Kidney (tissue), 14 donors: ENCODE results near the gene SLC39A11. TPM values are rescaled to one million over a fixed set of nuclear protein-coding genes. Genes with fewer than 3 reads are reported as not detected.

Experiments used
- DNase-seq, 5 donors: peaks; one replicate each; pipeline ENCODE4 v3.0.0-alpha.2; 2013 to 2020
- FAIRE-seq: peaks from 2 replicates; lab custom pipeline; 2012; peaks lifted over from hg19 to GRCh38; lab: Jason Lieb, UNC
- H3K27ac ChIP-seq, 2 donors: one replicate each; pipeline ENCODE4 v1.7.0; 2013; ENCODE audit warnings: low read depth in 2 of 2, low read length in 2 of 2, inconsistent platforms in 1 of 2
- H3K27me3 ChIP-seq: one replicate; pipeline ENCODE4 v1.7.1; 2013; ENCODE audit warnings: low read length, inconsistent platforms; ENCODE audit not compliant: control insufficient read depth, insufficient read depth
- H3K36me3 ChIP-seq, 3 donors: one replicate each; pipeline versions ENCODE4 v1.7.0 to v1.7.1; 2013; ENCODE audit warnings: low read length in 3 of 3, control low read depth in 1 of 3, inconsistent platforms in 1 of 3; ENCODE audit not compliant: insufficient read depth in 3 of 3, control insufficient read depth in 2 of 3
- H3K4me1 ChIP-seq, 3 donors: one replicate each; pipeline versions ENCODE4 v1.7.0 to v1.7.1; 2013; ENCODE audit warnings: low read length in 3 of 3, inconsistent platforms in 1 of 3, low read depth in 1 of 3; ENCODE audit not compliant: control insufficient read depth in 2 of 3, insufficient read depth in 2 of 3
- H3K4me3 ChIP-seq, 3 donors: one replicate each; pipeline versions ENCODE4 v1.7.0 to v1.8.1; 2013; ENCODE audit warnings: low read length in 3 of 3, control low read depth in 1 of 3, inconsistent platforms in 1 of 3
- H3K9ac ChIP-seq, 3 donors: one replicate each; pipeline versions ENCODE4 v1.7.0 to v1.7.1; 2013; ENCODE audit warnings: low read length in 3 of 3, control low read depth in 1 of 3, inconsistent platforms in 1 of 3
- H3K9me3 ChIP-seq, 3 donors: one replicate each; pipeline versions ENCODE4 v1.7.0 to v1.7.1; 2013; ENCODE audit warnings: low read length in 3 of 3, control low read depth in 1 of 3, inconsistent platforms in 1 of 3; ENCODE audit not compliant: control insufficient read depth in 2 of 3, insufficient read depth in 1 of 3
- CTCF ChIP-seq: IDR thresholded peaks from 3 replicates; pipeline ENCODE4 v1.5.1; 2012; ENCODE audit warnings: mild to moderate bottlenecking, moderate library complexity, borderline replicate concordance; ENCODE audit not compliant: insufficient read depth; ENCODE audit errors: extremely low read depth
- intact Hi-C: fragments of 100-400 bp; cut with DNase I; formaldehyde crosslinking; loops from one replicate; pipeline ENCODE4 v1.11.1; 2022
- polyA plus RNA-seq: library from polyadenylated mRNA; stranded (reverse); fragments of 350-450 nt; fragmentation: Illumina TruSeq; extraction: RNeasy Lipid Tissue Mini Kit (QIAGEN cat#74804); gene quantifications from one replicate; pipeline ENCODE4 v1.2.3, GENCODE V29; 2014; ENCODE audit warnings: low read depth, low replicate concordance; ENCODE audit not compliant: insufficient read depth
- total RNA-seq: library from RNA; stranded (reverse); fragmentation: NEBNext Ultra II Directional; extraction: Animal tissue kit (Norgen Biotek cat#: 25700); gene quantifications from one replicate; pipeline ENCODE4 v1.2.1, GENCODE V29; 2021
- donor health status: control.
- donor health status: control.
- donor health status: control.
- donor health status: control.
- donor health status: control.
- donor health status: DM: yes; HTN: yes; CAD: no.
- donor health status: Normal renal cell carcinoma (clear cell type).

SLC39A11 gene
- total and polyA plus RNA-seq, 2 donors from 2014 or later: 19.7 to 37.2 TPM

- Histone ChIP-seq H3K27me3 (no peaks in the 10 kb centered on the region), H3K9me3 (no peaks in the 10 kb centered on the region), H3K4me1 (no peaks in the 10 kb centered on the region), H3K36me3 (no peaks in the 10 kb centered on the region), H3K27ac (no peak overlapping the region), H3K9ac (no peak overlapping the region), H3K4me3 (no peak overlapping the region)
- no peak for FAIRE-seq
- no peak for DNase-seq
- intact Hi-C loops: no loop called here
- no peak for TF ChIP-seq CTCF
Measured at GRCh38 chr17:72651988-72652387, 440.5 kb downstream of the SLC39A11 start.

- H3K9ac ChIP-seq: no peak overlapping the region
- DNase-seq (no peak), FAIRE-seq (no peak)
- H3K4me1 ChIP-seq: no peaks in the 10 kb centered on the region
- no peaks in the 10 kb centered on the region for H3K9me3 ChIP-seq
- no peaks in the 10 kb centered on the region for H3K27me3 ChIP-seq
- intact Hi-C loops: no loop called here
- no peak for TF ChIP-seq CTCF
- no peak overlapping the region for H3K27ac ChIP-seq
- H3K4me3 ChIP-seq: no peak overlapping the region
- H3K36me3 ChIP-seq: no peaks in the 10 kb centered on the region
Measured at GRCh38 chr17:72648702-72649101, 443.8 kb downstream of the SLC39A11 start.

GRCh38 chr17:72646176-72646575 is 446.3 kb downstream of the SLC39A11 start:
- intact Hi-C loops: no loop called here
- no peak for FAIRE-seq
- Histone ChIP-seq H3K4me3 (no peak overlapping the region), H3K27ac (no peak overlapping the region), H3K9me3 (no peaks in the 10 kb centered on the region), H3K36me3 (no peaks in the 10 kb centered on the region), H3K4me1 (no peaks in the 10 kb centered on the region), H3K27me3 (no peaks in the 10 kb centered on the region), H3K9ac (no peak overlapping the region)
- DNase-seq: no peak
- no peak for TF ChIP-seq CTCF

- TF ChIP-seq CTCF: no peak
- Histone ChIP-seq H3K9me3 (no peaks in the 10 kb centered on the region), H3K27ac (no peak overlapping the region), H3K4me3 (no peak overlapping the region), H3K27me3 (no peaks in the 10 kb centered on the region), H3K4me1 (no peaks in the 10 kb centered on the region), H3K9ac (no peak overlapping the region), H3K36me3 (no peaks in the 10 kb centered on the region)
- DNase-seq (no peak), FAIRE-seq (no peak)
- intact Hi-C loops: no loop called here
Measured at GRCh38 chr17:72644492-72644891, 448.0 kb downstream of the SLC39A11 start.
